Measurements from ENCODE around the gene MYO3B.

- TF ChIP-seq CTCF (IDR thresholded peaks at IDR 0.05) (no peak), POLR2A (IDR thresholded peaks at IDR 0.05) (no peak)
These were observed 43.7 kb downstream of the MYO3B start for GRCh38 chr2:170221317-170222288.

All from body of pancreas (tissue), 4 donors.